PC-3 (cell line): Measurements from ENCODE around the gene GNL2. TPM values are rescaled to one million over a fixed set of nuclear protein-coding genes. Genes with fewer than 3 reads are reported as not detected.

Source experiments
- ATAC-seq: fragments of 200-7000 bp; cut with Tn5 transposase; 2 replicates; pipeline ENCODE4 v1.9.1; 2020; ENCODE audit warnings: mild to moderate bottlenecking, moderate library complexity
- BruUV-seq: library from RNA; stranded (reverse); fragments of 400-500 nt; replicated peaks from 2 replicates; lab custom pipeline; 2021; lab: Mats Ljungman, UMichigan
- CTCF ChIA-PET: fragments of 300-600 bp; sonication (Branson Sonifier 250); formaldehyde crosslinking; loops from one replicate; lab custom pipeline; 2022; ENCODE audit warnings: antibody characterized with exemption; lab: Charles Lee
- POLR2A ChIA-PET: fragments of 300-600 bp; sonication (Branson Sonifier 250); formaldehyde crosslinking; loops from one replicate; lab custom pipeline; 2022; ENCODE audit warnings: antibody characterized with exemption; ENCODE audit not compliant: unreplicated experiment; lab: Charles Lee
- DNase-seq: peaks from one replicate; pipeline ENCODE4 v3.0.0-alpha.2; 2015
- H2AFZ ChIP-seq: fragments of 300-600 bp; sonication (generic); 2 replicates; pipeline ENCODE4 v1.6.0; 2016; ENCODE audit warnings: antibody characterized with exemption, low read length
- H3F3A ChIP-seq: fragments of 300-600 bp; sonication (generic); one replicate; pipeline ENCODE4 v1.6.0; 2017; ENCODE audit warnings: antibody characterized with exemption, low read length, control low read depth, mild to moderate bottlenecking; ENCODE audit not compliant: unreplicated experiment
- H3K27ac ChIP-seq: fragments of 300-600 bp; sonication (generic); 2 replicates; pipeline ENCODE4 v1.5.1; 2016; ENCODE audit warnings: mild to moderate bottlenecking, low read length
- H3K27me3 ChIP-seq: fragments of 300-600 bp; sonication (generic); 2 replicates; pipeline ENCODE4 v1.6.1; 2016; ENCODE audit warnings: low read length, mixed read lengths
- H3K36me3 ChIP-seq: fragments of 300-600 bp; sonication (generic); 2 replicates; pipeline ENCODE4 v1.6.1; 2016; ENCODE audit warnings: low read depth, mixed run types, low read length, mixed read lengths
- H3K4me1 ChIP-seq: fragments of 300-600 bp; sonication (generic); 2 replicates; pipeline ENCODE4 v1.5.1; 2016; ENCODE audit warnings: low read length; ENCODE audit not compliant: insufficient read depth
- H3K4me2 ChIP-seq: fragments of 300-600 bp; sonication (generic); 2 replicates; pipeline ENCODE4 v1.6.0; 2016; ENCODE audit warnings: low read length
- H3K4me3 ChIP-seq: fragments of 300-600 bp; sonication (generic); 2 replicates; pipeline ENCODE4 v1.5.1; 2016; ENCODE audit warnings: mild to moderate bottlenecking, low read length, mixed read lengths
- H3K79me2 ChIP-seq: fragments of 300-600 bp; sonication (generic); 2 replicates; pipeline ENCODE4 v1.6.1; 2017; ENCODE audit warnings: low read length, mixed read lengths
- H3K9ac ChIP-seq: fragments of 300-600 bp; sonication (generic); 2 replicates; pipeline ENCODE4 v1.6.0; 2016; ENCODE audit warnings: mild to moderate bottlenecking, low read length
- H3K9me2 ChIP-seq: fragments of 300-600 bp; sonication (generic); replicated peaks from 2 replicates; pipeline ENCODE4 v1.6.1; 2016; ENCODE audit warnings: mixed run types, low read length, mixed read lengths
- H3K9me3 ChIP-seq: fragments of 300-600 bp; sonication (generic); 2 replicates; pipeline ENCODE4 v1.6.1; 2016; ENCODE audit warnings: low read length, mixed read lengths
- H4K20me1 ChIP-seq: fragments of 300-600 bp; sonication (generic); 2 replicates; pipeline ENCODE4 v1.6.1; 2016; ENCODE audit warnings: low read length, mixed read lengths
- EZH2 ChIP-seq: fragments of 300-600 bp; sonication (generic); IDR thresholded peaks from one replicate; pipeline ENCODE4 v1.6.1; 2017; ENCODE audit warnings: antibody characterized with exemption, mild to moderate bottlenecking, low read length; ENCODE audit not compliant: unreplicated experiment
- EZH2phosphoT487 ChIP-seq: fragments of 300-600 bp; sonication (generic); IDR thresholded peaks from 2 replicates; pipeline ENCODE4 v1.6.1; 2018; ENCODE audit warnings: mild to moderate bottlenecking, antibody characterized with exemption, low read length, borderline replicate concordance
- intact Hi-C: fragments of 100-400 bp; cut with micrococcal nuclease; formaldehyde crosslinking; loops from 2 replicates; pipeline ENCODE4 v1.9.0; 2023
- total RNA-seq: library from RNA; depleted of rRNA; stranded (reverse); fragments of >200 nt; gene quantifications from 2 replicates; pipeline ENCODE4 v1.2.3, GENCODE V29; 2014
- TF ChIP-seq, protein P1 (sequence below): fragments of 300-600 bp; sonication (generic); conservative IDR thresholded peaks from 2 replicates; pipeline ENCODE4 v1.5.1; 2017; ENCODE audit warnings: antibody characterized with exemption, low read depth, mild to moderate bottlenecking, low read length

GNL2 gene
- total RNA-seq, 1 experiment from 2014 or later: 93.4 TPM

DNA sequence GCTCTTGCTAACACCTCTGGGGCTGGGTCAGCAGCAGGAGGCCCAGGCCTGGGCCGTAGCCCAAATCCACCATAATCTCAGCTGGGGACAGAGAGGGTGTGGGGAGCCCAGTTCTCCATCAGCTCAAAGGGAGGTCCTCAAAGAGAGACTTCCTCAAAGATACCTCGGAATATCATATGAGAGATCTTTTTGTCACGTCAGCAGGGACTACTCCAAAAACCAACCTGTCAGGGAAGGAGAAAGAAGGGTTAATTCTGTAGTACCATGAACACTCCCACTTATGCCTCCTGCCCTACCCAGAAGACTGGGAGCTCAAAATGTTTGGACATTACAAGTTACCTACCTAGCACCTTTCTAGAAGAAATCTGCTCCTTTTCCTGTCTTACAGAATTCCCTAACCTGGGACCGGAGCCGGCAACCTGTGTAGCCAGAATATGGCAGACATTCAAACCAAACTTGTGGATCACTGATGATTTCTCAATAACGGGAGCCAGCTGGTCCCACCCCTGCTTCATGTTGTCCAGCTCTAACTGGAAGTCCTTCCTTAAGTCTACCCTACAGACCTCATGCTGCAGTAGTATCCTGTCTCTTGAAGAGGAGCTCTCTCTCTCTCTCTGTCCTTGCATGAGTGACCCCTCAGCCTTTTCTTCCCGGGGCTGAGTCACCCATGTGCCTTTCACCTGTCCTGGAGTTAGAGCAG is 34.1 kb upstream of the GNL2 start:
- ATAC-seq (no peak), DNase-seq (no peak)
- Histone ChIP-seq H3K4me2 (no peak overlapping the region), H3K4me3 (no peak overlapping the region), H3K27ac (no peak overlapping the region), H3K36me3 (no peaks in the 10 kb centered on the region), H4K20me1 (peaks cover 3% of the 10 kb centered on the region; the same call in 1 of the 2 replicates), H3K9me2 (no peaks in the 10 kb centered on the region), H3F3A (no peaks in the 10 kb centered on the region), H3K27me3 (peaks cover 92% of the 10 kb centered on the region), H3K4me1 (no peaks in the 10 kb centered on the region), H3K79me2 (no peaks in the 10 kb centered on the region), H3K9ac (no peak overlapping the region), H2AFZ (no peak overlapping the region), H3K9me3 (no peaks in the 10 kb centered on the region)
- TF ChIP-seq, protein P1, sequence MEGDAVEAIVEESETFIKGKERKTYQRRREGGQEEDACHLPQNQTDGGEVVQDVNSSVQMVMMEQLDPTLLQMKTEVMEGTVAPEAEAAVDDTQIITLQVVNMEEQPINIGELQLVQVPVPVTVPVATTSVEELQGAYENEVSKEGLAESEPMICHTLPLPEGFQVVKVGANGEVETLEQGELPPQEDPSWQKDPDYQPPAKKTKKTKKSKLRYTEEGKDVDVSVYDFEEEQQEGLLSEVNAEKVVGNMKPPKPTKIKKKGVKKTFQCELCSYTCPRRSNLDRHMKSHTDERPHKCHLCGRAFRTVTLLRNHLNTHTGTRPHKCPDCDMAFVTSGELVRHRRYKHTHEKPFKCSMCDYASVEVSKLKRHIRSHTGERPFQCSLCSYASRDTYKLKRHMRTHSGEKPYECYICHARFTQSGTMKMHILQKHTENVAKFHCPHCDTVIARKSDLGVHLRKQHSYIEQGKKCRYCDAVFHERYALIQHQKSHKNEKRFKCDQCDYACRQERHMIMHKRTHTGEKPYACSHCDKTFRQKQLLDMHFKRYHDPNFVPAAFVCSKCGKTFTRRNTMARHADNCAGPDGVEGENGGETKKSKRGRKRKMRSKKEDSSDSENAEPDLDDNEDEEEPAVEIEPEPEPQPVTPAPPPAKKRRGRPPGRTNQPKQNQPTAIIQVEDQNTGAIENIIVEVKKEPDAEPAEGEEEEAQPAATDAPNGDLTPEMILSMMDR: no peak
- TF ChIP-seq EZH2 (no peak), EZH2phosphoT487 (no peak)
- intact Hi-C loops: no loop called here
- ChIA-PET CTCF (no interaction called here), POLR2A (no interaction called here)
- BruUV-seq: no TSS peak

DNA sequence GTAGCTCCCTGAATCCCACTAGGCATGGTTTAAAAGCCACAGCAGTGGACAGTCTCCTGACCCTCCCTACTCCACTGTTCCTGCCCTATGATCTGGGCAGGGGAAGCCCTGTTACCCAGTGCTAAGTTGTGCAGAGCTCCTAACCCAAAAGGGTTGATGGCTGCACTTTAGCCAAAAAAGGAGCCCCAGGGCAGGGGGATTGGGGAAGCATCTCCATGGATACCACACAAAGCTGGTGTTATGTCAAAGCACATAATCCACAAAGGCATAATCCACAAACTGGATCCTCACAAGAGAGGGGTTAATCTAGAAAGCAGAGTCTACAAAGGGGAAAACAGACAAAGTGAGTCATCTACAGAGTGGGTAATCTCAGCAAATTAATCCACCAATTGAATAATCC is 33.3 kb upstream of the GNL2 start:
- POLR2A ChIA-PET: no interaction called here
- H3K9ac ChIP-seq: no peak overlapping the region
- CTCF ChIA-PET: no interaction called here
- no peak for DNase-seq
- no TSS peak for BruUV-seq
- H3K27me3 ChIP-seq: peaks cover 87% of the 10 kb centered on the region
- no peaks in the 10 kb centered on the region for H3K36me3 ChIP-seq
- no peak overlapping the region for H3K27ac ChIP-seq
- no peaks in the 10 kb centered on the region for H3K79me2 ChIP-seq
- H3K4me3 ChIP-seq: no peak overlapping the region
- TF ChIP-seq EZH2: no peak
- no peak for TF ChIP-seq EZH2phosphoT487
- TF ChIP-seq, protein P1: no peak
- H4K20me1 ChIP-seq: peaks cover 3% of the 10 kb centered on the region; the same call in 1 of the 2 replicates
- H3F3A ChIP-seq: no peaks in the 10 kb centered on the region
- H3K4me1 ChIP-seq: no peaks in the 10 kb centered on the region
- H2AFZ ChIP-seq: no peak overlapping the region
- no peaks in the 10 kb centered on the region for H3K9me3 ChIP-seq
- no peaks in the 10 kb centered on the region for H3K9me2 ChIP-seq
- intact Hi-C loops: no loop called here
- no peak for ATAC-seq
- no peak overlapping the region for H3K4me2 ChIP-seq

DNA sequence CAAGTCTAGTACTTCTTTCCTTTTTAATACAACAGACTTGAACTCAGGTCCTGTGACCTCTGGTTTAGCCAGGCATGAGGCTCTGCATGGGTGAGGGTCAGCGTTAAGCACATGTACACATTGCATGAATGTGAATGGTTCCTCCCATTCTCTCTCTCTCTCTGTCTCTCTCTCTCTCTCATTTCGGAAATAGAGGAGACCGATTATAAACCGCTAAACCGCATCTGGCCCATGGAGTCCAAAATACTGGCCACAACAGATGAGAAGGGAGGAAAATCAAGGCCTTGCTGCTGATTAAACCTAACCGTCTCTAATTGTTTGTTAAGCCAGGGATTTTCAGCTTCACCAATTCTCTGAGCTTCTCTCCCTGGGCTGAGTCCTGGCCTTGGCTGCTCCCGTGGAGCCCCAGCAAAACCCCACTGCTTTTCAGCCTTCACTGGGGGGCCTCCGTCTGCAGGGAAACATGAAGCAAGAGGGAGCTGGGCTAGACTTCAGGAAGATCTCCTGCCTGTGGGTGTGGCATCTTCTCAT is 32.4 kb upstream of the GNL2 start:
- TF ChIP-seq, protein P1: no peak
- no peak for TF ChIP-seq EZH2phosphoT487
- Histone ChIP-seq H3K27me3 (peaks cover 82% of the 10 kb centered on the region), H3K4me3 (no peak overlapping the region), H4K20me1 (peaks cover 3% of the 10 kb centered on the region; the same call in 1 of the 2 replicates), H3K27ac (no peak overlapping the region), H3K9me3 (no peaks in the 10 kb centered on the region), H3K36me3 (no peaks in the 10 kb centered on the region), H3K9ac (no peak overlapping the region), H3K9me2 (no peaks in the 10 kb centered on the region), H2AFZ (no peak overlapping the region), H3K4me1 (no peaks in the 10 kb centered on the region), H3K4me2 (no peak overlapping the region), H3K79me2 (no peaks in the 10 kb centered on the region), H3F3A (no peaks in the 10 kb centered on the region)
- POLR2A ChIA-PET: no interaction called here
- BruUV-seq: no TSS peak
- intact Hi-C loops: no loop called here
- ATAC-seq (no peak), DNase-seq (no peak)
- CTCF ChIA-PET: no interaction called here
